K562 (cell line): Measurements from ENCODE around the gene MIEF2. TPM values are rescaled to one million over a fixed set of nuclear protein-coding genes. Genes with fewer than 3 reads are reported as not detected.

Experiments
- ATAC-seq: fragments of 200-7000 bp; cut with Tn5 transposase; 3 replicates; pipeline ENCODE4 v1.9.1; 2020; ENCODE audit warnings: moderate library complexity
- BruUV-seq: library from RNA; stranded (reverse); fragments of 400-500 nt; replicated peaks from 2 replicates; lab custom pipeline; 2021; lab: Mats Ljungman, UMichigan
- CTCF ChIA-PET: fragments of 300-600 bp; formaldehyde crosslinking; extraction: SDS; loops from one replicate; lab custom pipeline; 2021; ENCODE audit warnings: low intra/inter-chr PET ratio; lab: Yijun Ruan, JAX
- POLR2A ChIA-PET: fragments of 300-600, 350-650 bp; sonication (Branson Sonifier 250); formaldehyde crosslinking; extraction: SDS; loops from one replicate; lab custom pipeline; 2021; ENCODE audit warnings: antibody characterized with exemption, inconsistent platforms; lab: Yijun Ruan, JAX
- DNase-seq, 4 experiments: peaks; one replicate each; pipeline versions ENCODE4 v3.0.0 to v3.0.0-alpha.2; 2011 to 2018; ENCODE audit warnings: low spot score in 3 of 4, mixed read lengths in 3 of 4; ENCODE audit errors: extremely low read depth in 1 of 4
- FAIRE-seq: peaks from 2 replicates; lab custom pipeline; 2011; peaks lifted over from hg19 to GRCh38; lab: Jason Lieb, UNC
- H2AFZ ChIP-seq: 2 replicates; pipeline ENCODE4 v1.6.0; 2011; ENCODE audit warnings: low read depth, low read length, control low read depth, inconsistent platforms
- H3K27ac ChIP-seq: fragments of 200-600 bp; 3 replicates; pipeline ENCODE4 v1.8.0; 2011; ENCODE audit warnings: low read depth, mild to moderate bottlenecking, control low read depth, inconsistent platforms, low read length, moderate library complexity, mixed read lengths; ENCODE audit errors: extremely low read depth
- H3K27me3 ChIP-seq, 2 experiments: fragments of 300-600 bp in 1 of 2; 2 replicates in 1 of 2; 3 replicates in 1 of 2; pipeline versions ENCODE4 v1.6.0 to v1.8.0; 2011; ENCODE audit warnings: inconsistent platforms in 2 of 2, low read length in 2 of 2, mild to moderate bottlenecking in 1 of 2, mixed read lengths in 1 of 2, moderate library complexity in 1 of 2; ENCODE audit not compliant: control insufficient read depth in 2 of 2, insufficient read depth in 2 of 2
- H3K36me3 ChIP-seq: fragments of 300-600 bp; 3 replicates; pipeline ENCODE4 v1.8.0; 2011; ENCODE audit warnings: mild to moderate bottlenecking, low read length, inconsistent platforms; ENCODE audit not compliant: control insufficient read depth, insufficient read depth
- H3K4me1 ChIP-seq, 2 experiments: fragments of 200-600 bp in 1 of 2; replicated peaks in 1 of 2; 2 replicates in 1 of 2; 3 replicates in 1 of 2; pipeline versions ENCODE4 v1.5.1 to v1.8.0; 2011; ENCODE audit warnings: inconsistent platforms in 2 of 2, low read length in 2 of 2, mild to moderate bottlenecking in 1 of 2, mixed read lengths in 1 of 2, moderate library complexity in 1 of 2; ENCODE audit not compliant: control insufficient read depth in 2 of 2, insufficient read depth in 2 of 2
- H3K4me2 ChIP-seq: 2 replicates; pipeline ENCODE4 v1.6.1; 2011; ENCODE audit warnings: low read length, control low read depth, inconsistent platforms, mixed read lengths; ENCODE audit not compliant: insufficient read depth
- H3K4me3 ChIP-seq: fragments of 200-600 bp; sonication (generic), shearing (Covaris generic); 2 replicates; pipeline ENCODE4 v1.5.1; 2016; ENCODE audit warnings: control low read depth, inconsistent platforms
- H3K79me2 ChIP-seq: fragments of 200-600 bp; 3 replicates; pipeline ENCODE4 v1.8.0; 2011; ENCODE audit warnings: low read length, inconsistent platforms; ENCODE audit not compliant: control insufficient read depth, insufficient read depth
- H3K9ac ChIP-seq, 2 experiments: 2 replicates each; pipeline versions ENCODE4 v1.6.0 to v1.6.1; 2011; ENCODE audit warnings: low read depth in 2 of 2, low read length in 2 of 2, control low read depth in 1 of 2, inconsistent platforms in 1 of 2, mild to moderate bottlenecking in 1 of 2, mixed read lengths in 1 of 2; ENCODE audit not compliant: insufficient read depth in 1 of 2
- H3K9me1 ChIP-seq: one replicate; pipeline ENCODE4 v1.6.0; 2011; ENCODE audit warnings: inconsistent platforms, mild to moderate bottlenecking, low read length, moderate library complexity; ENCODE audit not compliant: control insufficient read depth, insufficient read depth
- H3K9me3 ChIP-seq: replicated peaks from 2 replicates; pipeline ENCODE4 v1.5.1; 2011; ENCODE audit warnings: low read depth, low read length, inconsistent platforms; ENCODE audit not compliant: control insufficient read depth, insufficient read depth
- H4K20me1 ChIP-seq: replicated peaks from 2 replicates; pipeline ENCODE4 v1.6.1; 2011; ENCODE audit warnings: low read length, inconsistent platforms, mixed read lengths; ENCODE audit not compliant: control insufficient read depth, insufficient read depth
- CBX5 ChIP-seq: IDR thresholded peaks from 2 replicates; pipeline ENCODE4 v1.6.1; 2014; ENCODE audit warnings: low read depth, borderline replicate concordance
- CHD1 ChIP-seq: fragments of 200-600 bp; sonication (generic); IDR thresholded peaks from one replicate; pipeline ENCODE4 v1.6.1; 2012; ENCODE audit warnings: mild to moderate bottlenecking, moderate library complexity, low read length, inconsistent platforms
- HOXB6 ChIP-seq: fragments of 250-450 bp; sonication (Bioruptor Pico); IDR thresholded peaks from 2 replicates; pipeline ENCODE4 v1.5.1; 2022; ENCODE audit warnings: mild to moderate bottlenecking, borderline replicate concordance
- IRF2 ChIP-seq: sonication (generic); formaldehyde crosslinking; IDR thresholded peaks from 2 replicates; pipeline ENCODE4 v1.8.1; 2022; ENCODE audit warnings: mild to moderate bottlenecking, missing genetic modification reagents
- KDM1A ChIP-seq, 2 experiments: fragments of 450-650 bp; IDR thresholded peaks; 2 replicates each; pipeline ENCODE4 v1.6.1; 2016; ENCODE audit warnings: mild to moderate bottlenecking in 2 of 2
- KDM4B ChIP-seq, 2 experiments: fragments of 450-650 bp in 1 of 2; sonication (generic) in 1 of 2; IDR thresholded peaks; 2 replicates each; pipeline ENCODE4 v1.6.1; 2016 to 2017; ENCODE audit warnings: borderline replicate concordance in 2 of 2, antibody characterized with exemption in 1 of 2, low read depth in 1 of 2, mild to moderate bottlenecking in 1 of 2
- MYC ChIP-seq, 2 experiments: fragments of 250-450 bp in 1 of 2; sonication (Bioruptor Pico) in 1 of 2; IDR thresholded peaks; 2 replicates each; pipeline versions ENCODE4 v1.5.1 to v1.6.1; 2012 to 2021; ENCODE audit warnings: low read depth in 2 of 2, borderline replicate concordance in 1 of 2, improper control_type of control experiment in 1 of 2, low read length in 1 of 2, mild to moderate bottlenecking in 1 of 2, moderate library complexity in 1 of 2
- SMAD2 ChIP-seq: fragments of 150-350 bp; IDR thresholded peaks from 2 replicates; pipeline ENCODE4 v1.6.1; 2014; ENCODE audit warnings: low read depth, mild to moderate bottlenecking, low read length
- WGBS: fragments of 100-300 bp; shearing (Covaris generic); methylation state at CpG from one replicate; pipeline ENCODE4 v1.1.6; 2016; ENCODE audit warnings: low coverage, mixed read lengths; ENCODE audit not compliant: insufficient coverage; ENCODE audit errors: missing lambda C conversion rate; 5-methylcytosine and 5-hydroxymethylcytosine counted together
- in situ Hi-C: fragments of 300-500 bp; cut with MboI; formaldehyde crosslinking; loops from 4 replicates; pipeline ENCODE4 v1.15.0; 2018; ENCODE audit warnings: inconsistent platforms, mixed read lengths
- intact Hi-C: fragments of 100-400 bp; cut with micrococcal nuclease; formaldehyde crosslinking; loops from 2 replicates; pipeline ENCODE4 v1.14.2; 2022
- polyA plus RNA-seq, 8 experiments: library from polyadenylated mRNA; depleted of rRNA in 4 of 8; stranded (reverse) in 5 of 8; unstranded in 3 of 8; fragments of >200 nt; fragmentation: Nextera tagmentation in 2 of 8; fragmentation: Illumina TruSeq in 1 of 8; extraction: Ambion mirVana in 2 of 8; extraction: Trizol in 1 of 8; gene quantifications; 2 replicates each; pipeline versions ENCODE4 v1.2.1 to v1.2.3, GENCODE V29; 2011 to 2014; ENCODE audit warnings: inconsistent platforms in 1 of 8, missing spikeins in 1 of 8
- total RNA-seq, 7 experiments: library from RNA; depleted of rRNA in 6 of 7; stranded (reverse); fragments of >200 nt in 6 of 7; fragmentation: Illumina TruSeq in 2 of 7; extraction: Trizol in 2 of 7; gene quantifications; 2 replicates each; pipeline versions ENCODE4 v1.2.1 to v1.2.3, GENCODE V29; 2011 to 2021; ENCODE audit warnings: low replicate concordance in 1 of 7

Gene MIEF2
- total and polyA plus RNA-seq, 9 of the 15 experiments (the other 6 are each of a cell fraction or from before 2014, with no cell fraction given), result 0.10 to 8.2 (median 2.4) TPM

DNA sequence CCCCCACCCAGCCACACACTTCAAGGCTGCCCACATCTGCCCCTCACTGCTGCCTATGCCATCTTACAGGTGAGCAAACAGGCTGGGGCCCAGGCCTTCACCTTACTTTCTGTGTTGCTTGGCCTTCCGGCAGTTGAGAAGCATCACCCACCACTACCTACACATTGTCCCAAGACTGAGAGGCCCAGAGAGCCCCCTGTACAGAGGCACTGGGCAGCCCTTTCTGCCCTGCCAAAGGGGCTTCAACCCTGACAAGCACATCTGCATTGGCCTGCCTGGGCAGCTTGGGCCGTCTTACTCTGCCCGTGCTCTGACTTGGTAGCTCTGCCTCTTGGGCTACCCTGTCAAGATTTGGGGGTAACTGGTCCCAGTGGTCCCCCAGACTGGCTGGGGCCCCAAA is 1.2 kb downstream of the MIEF2 start:
- ChIA-PET CTCF (no interaction called here), POLR2A (interaction anchor here (0.5 to 1.0 kb wide), 3 partner anchors 9 to 114 kb away, joined by 3 to 5 read pairs (median 3); no protein-coding TSS in a partner anchor)
- WGBS, result 93% methylated on average over 3 of the region's 3 CpGs
- Histone ChIP-seq H3K4me3 (peak overlapping the region; percentile 62; the same call in 1 of the 2 replicates), H3K9me3 (no peaks in the 10 kb centered on the region), H3K9ac (peak overlapping the region; percentile 72 to 96; a peak in 3 of 4 replicates), H3K36me3 (peaks cover 8% of the 10 kb centered on the region; the same call in 2 of the 3 replicates), H4K20me1 (no peaks in the 10 kb centered on the region), H3K27me3 (no peaks in the 10 kb centered on the region), H3K9me1 (no peaks in the 10 kb centered on the region), H3K27ac (no peak overlapping the region), H2AFZ (no peak overlapping the region), H3K4me1 (peaks cover 18 to 63% of the 10 kb centered on the region in 2 experiments; a peak in 4 of 5 replicates), H3K4me2 (peak overlapping the region; percentile 91; the same call in 1 of the 2 replicates), H3K79me2 (peaks cover 23% of the 10 kb centered on the region)
- intact Hi-C loops (no loop called here), in situ Hi-C loops (no loop called here)
- no peak for ATAC-seq
- no peak for DNase-seq
- TF ChIP-seq HOXB6 (CRISPR knock-in tag) (no peak), IRF2 (no peak), CBX5 (no peak), SMAD2 (no peak)
- no TSS peak for BruUV-seq
- FAIRE-seq, result no peak

DNA sequence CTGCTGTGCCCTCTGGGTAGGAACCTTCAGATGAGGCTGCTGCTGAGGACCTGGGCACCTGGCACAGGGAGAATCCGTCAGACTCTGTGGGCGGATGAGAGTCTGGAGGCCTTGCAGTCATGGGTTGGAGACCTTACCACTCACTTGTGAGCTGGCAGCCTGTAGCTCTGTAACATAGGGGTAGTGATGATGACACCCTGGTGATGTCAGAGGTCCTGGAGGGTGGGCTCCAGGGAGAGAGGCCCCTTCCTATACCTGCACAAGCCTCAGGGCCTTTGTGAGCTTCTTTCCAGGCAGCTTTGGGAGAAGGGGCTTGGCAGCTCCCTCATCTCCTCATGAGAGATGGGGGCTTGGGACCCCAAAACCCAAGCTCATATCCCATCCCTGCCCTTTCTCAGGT is 1.6 kb downstream of the MIEF2 start:
- intact Hi-C loops (no loop called here), in situ Hi-C loops (no loop called here)
- peaks cover 8% of the 10 kb centered on the region; the same call in 2 of the 3 replicates for H3K36me3 ChIP-seq
- H3K27me3 ChIP-seq, result no peaks in the 10 kb centered on the region
- H2AFZ ChIP-seq, result no peak overlapping the region
- H3K9ac ChIP-seq, result 0 out of 4 replicates have a peak overlapping the region, but pooled peaks of 1 of the 2 experiments have one; percentile 35
- no peak for DNase-seq
- H3K9me1 ChIP-seq, result no peaks in the 10 kb centered on the region
- BruUV-seq, result no TSS peak
- H3K79me2 ChIP-seq, result peaks cover 20% of the 10 kb centered on the region
- TF ChIP-seq MYC (IDR thresholded peaks at IDR 0.05; ENCODE audit: low read depth, low read length) (no peak), MYC (CRISPR knock-in tag; IDR thresholded peaks at IDR 0.05; ENCODE audit: borderline replicate concordance, low read depth) (no peak), KDM1A (IDR thresholded peaks at IDR 0.05) (no peak), CHD1 (no peak), KDM4B (IDR thresholded peaks at IDR 0.05; ENCODE audit: borderline replicate concordance in 2 of 2, low read depth in 1 of 2) (no peak)
- no peak for FAIRE-seq
- no peak overlapping the region for H3K4me2 ChIP-seq
- H3K9me3 ChIP-seq, result no peaks in the 10 kb centered on the region
- H4K20me1 ChIP-seq, result no peaks in the 10 kb centered on the region
- H3K27ac ChIP-seq, result no peak overlapping the region
- no peak overlapping the region for H3K4me3 ChIP-seq
- ChIA-PET CTCF (no interaction called here), POLR2A (interaction anchor here (0.7 to 1.0 kb wide), 3 partner anchors 9 to 44 kb away, joined by 3 to 5 read pairs (median 3); no protein-coding TSS in a partner anchor)
- 90% methylated on average over 2 of the region's 2 CpGs for WGBS
- ATAC-seq, result no peak
- peaks cover 18 to 59% of the 10 kb centered on the region in 2 experiments; a peak in 4 of 5 replicates for H3K4me1 ChIP-seq
